H54 (cell line): ENCODE results near the gene DLX4.

Experiments used
- DNase-seq: peaks from one replicate; pipeline ENCODE4 v3.0.0; 2011; ENCODE audit warnings: low spot score, mixed read lengths; ENCODE audit not compliant: insufficient read length
- FAIRE-seq: peaks from 3 replicates; lab custom pipeline; 2011; peaks lifted over from hg19 to GRCh38; lab: Jason Lieb, UNC
- POLR2A ChIP-seq: IDR thresholded peaks from 2 replicates; pipeline ENCODE4 v1.6.1; 2011; ENCODE audit warnings: low read depth, mild to moderate bottlenecking, low read length

DLX4 gene

DNA sequence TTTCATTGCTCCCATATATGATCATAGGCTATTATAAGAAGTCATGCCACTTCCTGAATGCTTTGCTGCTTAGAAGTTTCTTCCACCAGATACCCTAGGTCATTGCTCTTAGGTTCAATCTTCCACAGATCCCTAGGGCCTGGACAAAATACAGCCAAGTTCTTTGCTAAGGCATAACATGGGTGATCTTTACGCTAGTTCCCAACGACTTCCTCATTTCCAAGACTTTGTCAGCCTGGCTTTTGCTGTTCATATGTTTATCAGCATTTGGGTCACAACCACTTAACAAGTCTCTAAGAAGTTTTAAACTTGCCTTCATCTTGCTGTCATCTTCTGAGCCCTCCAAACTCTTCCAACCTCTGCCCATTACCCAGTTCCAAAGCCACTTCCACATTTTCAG is 46.2 kb downstream of the DLX4 start:
- no peak for FAIRE-seq
- TF ChIP-seq POLR2A: no peak
- DNase-seq: no peak

DNA sequence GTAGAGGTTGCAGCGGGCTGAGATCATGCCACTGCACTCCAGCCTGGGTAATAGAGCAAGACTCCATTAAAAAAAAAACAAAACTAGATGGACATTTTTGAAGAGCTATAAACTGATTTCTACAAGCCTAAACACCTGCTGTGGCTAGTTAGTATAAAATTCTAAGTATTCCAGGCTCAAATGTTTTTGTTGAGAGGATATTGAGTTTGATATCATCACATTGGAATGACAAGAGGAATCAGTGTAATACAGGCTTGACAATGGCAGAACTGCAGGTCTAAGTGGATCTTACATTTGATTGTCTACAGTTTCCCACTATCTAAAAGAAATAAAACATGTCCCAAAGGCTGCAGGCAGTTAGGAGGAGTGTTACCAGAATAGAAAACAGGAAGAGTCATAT is 49.9 kb downstream of the DLX4 start:
- FAIRE-seq (no peak), DNase-seq (no peak)
- TF ChIP-seq POLR2A: no peak

- TF ChIP-seq POLR2A: no peak
- no peak for FAIRE-seq
- DNase-seq: no peak
These were observed 52.0 kb downstream of the DLX4 start for GRCh38 chr17:50020841-50021599.

- no peak for FAIRE-seq
- TF ChIP-seq POLR2A: no peak
- DNase-seq: no peak
These were observed 52.8 kb downstream of the DLX4 start for GRCh38 chr17:50021681-50022370.

DNA sequence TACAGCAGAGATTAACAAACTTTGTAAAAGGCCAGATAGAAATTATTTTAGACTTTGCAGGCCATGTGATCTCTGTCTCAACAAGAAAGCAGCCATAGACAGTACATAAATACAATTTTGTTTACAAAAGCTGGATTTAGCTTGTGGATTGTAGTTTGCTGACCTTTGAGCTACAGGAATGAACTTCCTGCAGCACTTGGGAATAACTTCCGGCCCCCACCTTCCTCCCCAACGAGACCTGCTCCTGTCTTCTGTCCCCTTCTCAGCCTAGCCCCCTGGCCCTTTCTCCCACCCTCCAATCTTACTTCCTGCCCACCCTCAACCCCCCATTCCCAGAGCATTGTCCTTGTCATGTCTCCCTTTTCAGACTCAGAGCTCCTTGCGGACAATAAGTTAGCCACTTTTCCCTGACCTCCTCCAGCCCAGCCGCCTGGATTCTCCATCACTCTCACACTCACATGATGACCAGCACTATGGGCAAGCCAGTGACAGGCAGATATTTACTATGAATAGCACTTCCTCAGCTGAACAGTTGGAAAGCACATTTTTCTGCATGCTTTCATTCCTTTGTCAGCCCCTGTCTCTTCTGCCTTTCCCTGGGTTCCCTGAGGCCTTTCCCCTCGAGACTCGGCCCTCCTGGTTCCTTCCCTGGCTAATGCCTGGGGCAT is 53.6 kb downstream of the DLX4 start:
- TF ChIP-seq POLR2A: no peak
- DNase-seq (no peak), FAIRE-seq (no peak)

DNA sequence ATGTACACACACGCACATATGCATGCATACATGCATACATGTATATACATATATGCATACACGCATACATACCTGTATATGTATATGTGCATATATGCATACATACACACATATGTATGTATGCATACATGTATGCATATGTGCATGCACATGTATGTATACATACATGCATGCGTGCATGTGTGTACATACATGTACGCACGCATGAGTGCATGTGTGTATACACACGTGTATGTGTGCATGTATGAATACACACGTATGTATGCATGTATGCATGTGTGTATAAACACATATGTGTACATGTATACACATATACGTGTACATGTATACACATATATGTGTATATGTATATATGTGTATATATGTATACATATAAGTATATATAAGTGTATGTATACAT is 54.5 kb downstream of the DLX4 start:
- FAIRE-seq: no peak
- DNase-seq: no peak
- no peak for TF ChIP-seq POLR2A
